Subcutaneous adipose tissue (tissue), 4 donors: ENCODE measurements around the gene ALKBH5. TPM values are rescaled to one million over a fixed set of nuclear protein-coding genes. Genes with fewer than 3 reads are reported as not detected.

Source experiments
- CTCF ChIP-seq: fragments of 450-650 bp; IDR thresholded peaks from one replicate; pipeline ENCODE4 v1.5.1; 2016; ENCODE audit warnings: low read depth, mild to moderate bottlenecking, control low read depth, antibody characterized with exemption, moderate library complexity
- total RNA-seq, 4 donors: library from RNA; depleted of rRNA; stranded (reverse); fragments of >200 nt; gene quantifications; one replicate each; pipeline ENCODE4 v1.1.0, GENCODE V29; 2016

Gene ALKBH5
- total RNA-seq, 4 donors from 2014 or later, result 57.5 to 69.6 (median 67.5) TPM

GRCh38 chr17:18194804-18195203, 11.2 kb downstream of the ALKBH5 start:
- TF ChIP-seq CTCF, result no peak

- TF ChIP-seq CTCF, result no peak
These were observed 11.6 kb downstream of the ALKBH5 start for GRCh38 chr17:18195246-18195645.

GRCh38 chr17:18197535-18198194, 14.0 kb downstream of the ALKBH5 start:
- TF ChIP-seq CTCF, result no peak

GRCh38 chr17:18198530-18198929, 14.9 kb downstream of the ALKBH5 start:
- TF ChIP-seq CTCF, result no peak

- no peak for TF ChIP-seq CTCF
These were observed 17.5 kb downstream of the ALKBH5 start for GRCh38 chr17:18201108-18201507.

GRCh38 chr17:18203308-18203707, 19.7 kb downstream of the ALKBH5 start:
- no peak for TF ChIP-seq CTCF

GRCh38 chr17:18205861-18206260, 22.2 kb downstream of the ALKBH5 start:
- TF ChIP-seq CTCF, result no peak
